ENCODE data around the gene SDK1. TPM values are rescaled to one million over a fixed set of nuclear protein-coding genes. Genes with fewer than 3 reads are reported as not detected.

SDK1 gene
- total RNA-seq, 1 donor = 0.27 TPM

DNA sequence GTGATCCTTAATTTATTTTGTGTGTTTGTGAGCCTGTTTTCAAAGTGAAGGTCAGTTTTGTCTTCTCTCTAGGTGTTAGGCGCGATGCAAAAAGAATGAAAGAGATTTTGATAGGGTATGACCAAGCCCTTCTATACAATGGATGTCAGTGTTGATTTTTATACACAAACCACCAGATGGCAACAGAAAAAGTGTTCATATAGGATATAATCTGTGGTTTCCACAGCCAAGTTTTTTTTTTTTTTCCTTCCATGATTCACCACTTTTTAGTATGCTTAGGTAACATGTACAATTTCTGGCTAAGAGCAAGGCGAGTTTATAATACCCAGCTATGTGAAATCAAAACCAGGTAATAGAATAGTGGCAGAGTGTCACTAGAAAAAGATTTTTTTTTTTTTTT lies 8.1 kb downstream of the SDK1 start:
- TF ChIP-seq, protein P1, sequence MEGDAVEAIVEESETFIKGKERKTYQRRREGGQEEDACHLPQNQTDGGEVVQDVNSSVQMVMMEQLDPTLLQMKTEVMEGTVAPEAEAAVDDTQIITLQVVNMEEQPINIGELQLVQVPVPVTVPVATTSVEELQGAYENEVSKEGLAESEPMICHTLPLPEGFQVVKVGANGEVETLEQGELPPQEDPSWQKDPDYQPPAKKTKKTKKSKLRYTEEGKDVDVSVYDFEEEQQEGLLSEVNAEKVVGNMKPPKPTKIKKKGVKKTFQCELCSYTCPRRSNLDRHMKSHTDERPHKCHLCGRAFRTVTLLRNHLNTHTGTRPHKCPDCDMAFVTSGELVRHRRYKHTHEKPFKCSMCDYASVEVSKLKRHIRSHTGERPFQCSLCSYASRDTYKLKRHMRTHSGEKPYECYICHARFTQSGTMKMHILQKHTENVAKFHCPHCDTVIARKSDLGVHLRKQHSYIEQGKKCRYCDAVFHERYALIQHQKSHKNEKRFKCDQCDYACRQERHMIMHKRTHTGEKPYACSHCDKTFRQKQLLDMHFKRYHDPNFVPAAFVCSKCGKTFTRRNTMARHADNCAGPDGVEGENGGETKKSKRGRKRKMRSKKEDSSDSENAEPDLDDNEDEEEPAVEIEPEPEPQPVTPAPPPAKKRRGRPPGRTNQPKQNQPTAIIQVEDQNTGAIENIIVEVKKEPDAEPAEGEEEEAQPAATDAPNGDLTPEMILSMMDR (IDR thresholded peaks at IDR 0.05; ENCODE audit: insufficient read depth, low read length) = no peak
- no peak for DNase-seq (ENCODE audit: low read depth)
- no peak overlapping the region for H3K4me3 ChIP-seq (ENCODE audit: low read depth, low read length)

DNA sequence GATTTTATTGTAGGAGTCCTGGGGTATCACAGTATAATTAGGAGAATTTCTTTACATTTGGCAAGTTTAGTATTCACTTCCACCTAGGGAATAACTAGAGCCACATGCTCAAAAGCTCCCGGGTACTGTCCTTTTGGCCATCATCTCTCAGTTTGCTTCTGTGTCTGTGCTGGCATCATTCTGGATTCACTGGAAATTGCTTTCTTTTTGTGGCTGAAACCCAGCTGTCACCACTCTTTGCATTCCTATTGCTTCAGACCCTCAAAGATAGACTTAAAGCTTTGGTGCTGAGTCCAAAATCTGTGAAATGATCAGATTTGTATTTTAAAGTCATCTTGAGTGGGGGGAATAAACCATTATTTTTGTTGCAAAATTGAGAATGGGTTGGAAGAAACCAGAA lies 8.9 kb downstream of the SDK1 start:
- H3K4me3 ChIP-seq (ENCODE audit: low read depth, low read length) = no peak overlapping the region
- TF ChIP-seq, protein P1 (IDR thresholded peaks at IDR 0.05; ENCODE audit: insufficient read depth, low read length) = no peak
- no peak for DNase-seq (ENCODE audit: low read depth)

DNA sequence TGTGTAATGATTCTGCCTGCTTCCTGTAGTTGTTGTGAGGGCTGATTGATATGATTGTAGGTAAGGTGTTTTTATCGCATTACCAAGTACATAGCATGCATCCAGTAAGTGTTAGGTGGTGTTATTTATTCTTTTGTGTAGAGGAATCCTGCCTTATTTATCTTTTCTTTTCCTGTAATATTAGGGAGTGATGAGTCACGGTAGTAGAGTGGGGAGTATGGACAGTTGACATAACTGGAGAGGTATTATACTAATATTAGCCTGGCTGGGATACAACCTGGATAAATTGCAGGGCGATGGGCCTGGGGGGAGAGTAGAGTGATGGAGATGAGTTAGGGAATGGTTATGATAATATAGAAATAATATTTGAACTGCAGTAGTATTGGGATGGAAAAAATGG lies 9.8 kb downstream of the SDK1 start:
- TF ChIP-seq, protein P1 (IDR thresholded peaks at IDR 0.05; ENCODE audit: insufficient read depth, low read length) = no peak
- DNase-seq (ENCODE audit: low read depth) = no peak

DNA sequence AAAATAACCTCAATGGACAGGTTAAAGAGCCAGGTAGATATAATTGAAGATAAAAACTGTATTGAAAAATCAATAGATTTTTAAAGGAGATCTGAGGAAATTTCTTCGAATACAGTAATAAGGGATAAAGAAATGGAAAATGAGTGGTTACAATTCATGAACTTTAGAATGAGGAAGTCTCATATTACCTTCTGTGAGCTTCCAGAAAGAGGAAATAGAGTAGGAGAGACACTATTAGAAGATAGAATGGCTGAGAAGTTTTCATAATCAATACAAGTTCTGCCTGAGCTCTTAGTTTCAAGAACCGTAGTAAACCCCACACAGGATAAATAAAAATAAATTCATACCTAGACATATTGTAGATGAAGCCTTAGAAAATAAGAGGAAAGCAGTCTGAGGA lies 11.5 kb downstream of the SDK1 start:
- H3K4me3 ChIP-seq (ENCODE audit: low read depth, low read length) = no peak overlapping the region
- TF ChIP-seq, protein P1 (IDR thresholded peaks at IDR 0.05; ENCODE audit: insufficient read depth, low read length) = no peak
- DNase-seq (ENCODE audit: low read depth) = no peak

More for the DNA sequence above, 9.8 kb downstream of the SDK1 start:
- H3K4me3 ChIP-seq (ENCODE audit: low read depth, low read length) = no peak overlapping the region

DNA sequence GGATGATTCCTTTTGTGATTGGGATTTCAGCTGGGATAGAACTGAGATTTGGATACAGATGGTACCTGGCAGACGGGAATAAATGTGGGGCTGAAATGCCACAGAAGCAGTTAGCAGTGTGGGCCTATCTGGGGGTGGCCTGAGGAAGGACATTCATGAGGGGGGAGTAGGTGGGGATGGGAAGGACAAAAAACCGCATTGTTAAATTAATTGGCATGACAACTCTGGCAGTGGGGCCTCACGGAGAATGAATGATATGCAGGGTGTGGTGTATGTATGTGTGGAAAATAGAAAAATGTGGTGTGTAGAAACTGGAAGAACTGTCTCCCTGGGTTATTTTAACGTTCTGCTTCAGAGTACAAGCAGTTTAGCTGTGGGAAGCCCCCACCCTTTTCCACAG lies 17.8 kb downstream of the SDK1 start:
- no peak overlapping the region for H3K4me3 ChIP-seq (ENCODE audit: low read depth, low read length)
- no peak for DNase-seq (ENCODE audit: low read depth)
- TF ChIP-seq, protein P1 (IDR thresholded peaks at IDR 0.05; ENCODE audit: insufficient read depth, low read length) = no peak

DNA sequence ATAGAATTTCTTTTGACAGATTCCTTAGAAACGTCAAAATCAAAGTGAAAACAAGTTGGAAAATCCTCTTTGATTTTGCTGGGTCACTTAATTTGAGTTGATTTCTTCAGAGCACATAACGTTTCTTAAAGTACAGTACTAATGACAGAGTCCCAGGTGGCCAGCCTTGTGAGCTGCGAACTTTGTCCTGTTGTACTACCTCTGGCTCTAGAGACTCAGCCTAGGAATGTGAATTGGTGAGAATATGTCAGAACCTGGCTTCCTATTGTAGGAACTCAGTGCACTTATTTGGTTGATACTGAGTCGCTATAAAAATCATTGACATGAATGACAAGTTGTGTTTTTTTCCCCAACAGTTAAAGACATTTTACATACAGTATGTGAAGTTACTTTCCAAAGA lies 20.2 kb downstream of the SDK1 start:
- no peak for DNase-seq (ENCODE audit: low read depth)
- TF ChIP-seq, protein P1 (IDR thresholded peaks at IDR 0.05; ENCODE audit: insufficient read depth, low read length) = no peak
- no peak overlapping the region for H3K4me3 ChIP-seq (ENCODE audit: low read depth, low read length)

DNA sequence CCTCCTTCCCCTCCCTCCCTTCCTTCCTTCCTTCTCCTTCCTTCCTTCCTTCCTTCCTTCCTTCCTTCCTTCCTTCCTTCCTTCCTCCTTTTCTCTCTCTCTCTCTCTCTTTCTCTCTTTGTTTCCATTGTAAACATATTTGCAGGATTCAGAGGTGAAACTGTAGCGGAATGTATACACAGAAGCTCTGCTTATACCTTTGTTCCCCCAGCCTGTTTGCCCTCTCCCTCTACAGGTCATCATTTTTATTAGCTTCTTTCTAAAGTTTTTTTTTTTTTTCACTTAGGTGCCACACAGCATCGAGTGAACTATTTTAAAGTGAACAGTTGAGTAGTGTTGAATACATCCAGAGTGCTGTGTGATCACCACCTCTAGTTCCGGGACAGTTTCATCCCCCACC lies 20.7 kb downstream of the SDK1 start:
- H3K4me3 ChIP-seq (ENCODE audit: low read depth, low read length) = no peak overlapping the region
- TF ChIP-seq, protein P1 (IDR thresholded peaks at IDR 0.05; ENCODE audit: insufficient read depth, low read length) = no peak
- DNase-seq (ENCODE audit: low read depth) = no peak

All from fibroblast of the aortic adventitia (primary cell).